Kidney tubule cell (primary cell): ENCODE results near the gene ANKIB1.
"Not testable (repeated sequence)": the region's sequence is repeated elsewhere in the genome, so short reads cannot be mapped to it uniquely, and the experiment has no call there.

Experiments used
- DNase-seq: peaks from one replicate; pipeline ENCODE4 v3.0.0-alpha.2; 2018; ENCODE audit warnings: low spot score

ANKIB1 gene

DNA sequence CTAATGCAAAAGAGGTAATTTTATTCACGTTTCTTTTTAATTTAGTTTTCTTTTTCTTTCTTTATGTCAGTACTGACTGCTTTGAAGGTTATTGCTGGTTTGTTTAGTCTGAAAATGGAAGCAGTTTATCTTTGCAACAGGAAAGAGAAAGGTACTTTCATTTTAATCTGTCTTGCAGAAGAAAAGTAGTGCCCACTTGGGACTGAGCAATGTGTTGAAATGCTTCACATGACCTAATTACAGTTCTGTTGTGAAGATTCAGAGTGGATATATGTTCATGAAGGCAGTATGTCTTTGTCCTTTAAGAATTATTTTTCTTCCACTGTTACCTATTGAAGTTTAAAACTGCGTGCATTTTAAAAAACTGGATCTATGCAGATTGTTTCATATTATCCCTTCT lies 80.1 kb downstream of the ANKIB1 start:
- DNase-seq: no peak

GRCh38 chr7:92330835-92331438 lies 85.2 kb downstream of the ANKIB1 start:
- DNase-seq: no peak

DNA sequence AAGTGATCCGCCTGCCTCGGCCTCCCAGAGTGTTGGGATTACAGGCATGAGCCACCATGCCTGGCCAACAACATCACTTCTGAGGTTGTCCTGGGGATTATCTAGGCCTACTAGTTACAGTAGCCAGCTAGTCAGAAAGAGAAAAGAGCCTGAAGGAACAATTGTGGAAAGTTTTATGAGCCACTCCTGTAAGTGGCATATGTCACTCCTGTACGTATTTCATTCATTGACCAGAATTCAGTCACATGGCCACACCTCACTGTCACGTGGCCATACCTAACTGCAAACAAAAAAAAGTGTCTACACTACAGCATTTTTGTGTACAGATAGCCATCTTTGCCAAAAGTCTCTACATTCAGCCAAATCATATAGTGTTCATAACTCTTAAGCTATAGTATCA lies 85.7 kb downstream of the ANKIB1 start:
- no peak for DNase-seq

GRCh38 chr7:92332782-92333181 lies 87.0 kb downstream of the ANKIB1 start:
- no peak for DNase-seq

GRCh38 chr7:92333866-92334265 lies 88.1 kb downstream of the ANKIB1 start:
- DNase-seq: no peak

DNA sequence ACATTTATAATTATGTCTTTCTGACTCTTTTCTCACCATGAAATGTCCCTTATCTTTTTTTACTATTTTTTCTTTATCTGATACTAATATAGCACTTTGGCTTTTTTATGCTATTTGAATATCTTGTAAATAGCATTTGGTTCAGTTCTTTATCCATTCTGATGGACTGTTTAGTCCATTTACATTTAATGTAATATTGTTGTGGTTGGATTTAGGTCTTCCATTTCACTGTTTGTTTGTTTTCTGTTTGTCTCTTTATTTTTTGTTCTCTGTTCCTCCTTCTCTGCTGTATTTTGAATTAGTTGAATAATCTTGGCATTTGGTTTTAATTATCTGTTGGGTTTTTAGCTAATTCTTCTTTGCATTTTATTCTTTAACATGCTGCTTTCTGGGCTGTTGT lies 89.8 kb downstream of the ANKIB1 start:
- DNase-seq: no peak

DNA sequence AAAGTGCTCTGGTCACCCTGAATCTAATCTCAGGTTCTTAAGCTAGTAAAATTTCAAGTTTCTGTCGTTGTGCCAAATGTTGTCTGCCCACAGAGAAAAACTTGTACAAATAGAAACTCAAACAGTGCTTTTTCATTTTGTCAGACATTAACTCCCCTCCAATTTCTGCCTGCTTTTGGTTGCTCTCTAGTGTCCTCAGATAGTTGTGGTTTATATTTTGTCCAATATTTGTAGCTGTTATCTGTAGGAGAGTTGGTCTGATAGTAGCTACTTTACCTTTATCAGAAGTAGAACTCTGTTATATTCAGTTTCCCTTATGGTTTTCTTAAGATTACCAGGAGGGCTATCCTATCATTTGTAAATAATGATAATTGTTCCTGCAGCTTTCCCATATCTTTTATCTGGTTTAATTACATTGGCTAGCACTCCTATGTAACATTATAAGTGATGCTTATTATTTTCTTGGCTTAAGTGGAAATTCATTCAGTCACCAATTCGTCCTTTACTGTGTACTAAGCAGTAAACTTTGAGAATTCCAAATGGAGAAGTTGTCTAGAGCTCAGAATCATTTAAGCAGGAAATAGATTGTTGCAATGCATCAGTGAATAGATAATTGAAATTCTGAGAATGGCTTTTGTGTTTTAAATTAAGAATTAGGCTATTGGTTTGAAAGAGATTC lies 91.0 kb downstream of the ANKIB1 start:
- no peak for DNase-seq

DNA sequence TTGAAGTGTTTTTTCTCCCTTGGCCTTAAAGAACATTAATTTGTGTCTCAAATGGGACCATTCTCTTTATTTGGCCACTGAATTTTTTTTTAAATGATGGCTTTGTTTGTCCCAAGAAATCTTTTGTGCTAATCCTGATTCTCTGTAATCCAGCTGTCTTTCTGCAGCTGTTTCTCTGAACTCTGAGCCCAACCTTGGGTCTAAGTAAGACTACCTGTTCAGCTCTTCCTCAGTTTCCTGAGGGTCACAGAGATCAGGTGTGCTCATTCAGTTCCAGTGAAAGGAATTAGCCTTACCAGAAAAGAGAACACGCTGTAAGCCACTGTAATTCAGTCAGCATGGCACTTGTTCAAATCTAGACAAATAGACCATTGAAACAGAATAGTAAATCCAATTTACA lies 94.2 kb downstream of the ANKIB1 start:
- no peak for DNase-seq

DNA sequence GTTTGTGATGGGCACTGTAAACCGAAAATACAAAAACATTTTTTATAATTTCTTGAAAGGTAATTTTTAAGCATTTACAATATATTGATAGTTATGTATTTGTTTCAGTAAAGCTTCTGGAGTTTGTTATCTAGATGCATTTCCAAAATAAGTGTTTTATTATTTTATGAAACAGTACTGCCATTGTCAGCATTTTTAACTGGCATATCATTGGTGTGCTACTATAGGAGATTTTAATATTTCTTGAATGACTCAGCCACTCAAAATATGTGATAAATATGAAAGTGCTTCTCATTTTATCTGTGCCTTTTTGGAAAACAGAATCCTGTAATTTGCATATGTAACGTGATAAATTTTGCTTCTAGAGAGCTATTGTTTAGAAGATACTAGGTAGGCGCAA lies 97.9 kb downstream of the ANKIB1 start:
- DNase-seq: no peak

GRCh38 chr7:92352009-92352408 lies 106.2 kb downstream of the ANKIB1 start:
- DNase-seq: no peak

DNA sequence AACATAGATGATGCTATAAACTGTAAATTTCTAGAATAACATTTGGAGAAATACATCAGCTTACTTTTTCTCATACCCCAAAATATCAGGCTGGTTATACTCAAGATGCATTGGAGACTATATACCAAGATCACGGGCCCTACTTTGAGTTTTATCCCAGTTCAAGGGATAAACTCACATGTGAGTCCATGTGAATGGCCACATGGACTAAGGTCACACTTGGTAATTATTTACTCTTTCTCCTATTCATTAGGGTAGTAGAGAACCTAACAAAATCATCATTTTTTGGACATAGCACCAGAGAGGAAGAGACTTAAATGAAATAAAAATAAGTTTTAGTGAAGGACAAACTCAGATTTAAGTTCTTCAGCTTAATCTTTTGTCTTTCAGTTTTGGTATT lies 108.4 kb downstream of the ANKIB1 start:
- DNase-seq: no peak

DNA sequence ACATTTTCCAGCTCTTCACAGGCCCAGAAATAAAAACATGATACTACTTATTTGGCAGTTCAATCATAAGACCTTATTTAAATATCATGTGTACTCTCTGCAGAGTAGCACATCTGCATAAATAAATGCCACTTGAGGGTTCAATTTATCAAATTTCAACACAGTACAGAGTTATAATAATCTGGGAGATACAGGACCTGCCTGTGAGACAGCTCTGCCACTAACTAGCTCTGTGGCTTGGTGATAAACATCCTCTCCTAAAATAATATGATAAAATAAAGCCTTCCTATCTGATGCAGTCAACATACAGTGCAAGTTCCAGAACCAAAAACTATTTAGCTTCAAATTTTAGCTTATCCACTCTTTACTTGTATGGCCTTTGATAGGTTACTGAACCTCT lies 110.6 kb downstream of the ANKIB1 start:
- DNase-seq: no peak

- no peak for DNase-seq
Measured at GRCh38 chr7:92357260-92357659, 111.5 kb downstream of the ANKIB1 start.

DNA sequence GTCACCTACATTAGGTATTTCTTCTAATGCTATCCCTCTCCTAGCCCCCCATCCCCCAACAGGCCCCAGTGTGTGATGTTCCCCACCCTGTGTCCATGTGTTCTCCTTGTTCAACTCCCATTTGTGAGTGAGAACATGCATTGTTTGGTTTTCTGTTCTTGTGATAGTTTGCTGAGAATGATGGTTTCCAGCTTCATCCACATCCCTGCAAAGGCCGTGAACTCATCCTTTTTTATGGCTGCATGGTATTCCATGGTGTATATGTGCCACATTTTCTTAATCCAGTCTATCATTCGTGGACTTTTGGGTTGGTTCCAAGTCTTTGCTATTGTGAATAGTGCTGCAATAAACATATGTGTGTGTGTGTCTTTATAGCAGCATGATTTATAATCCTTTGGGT lies 113.4 kb downstream of the ANKIB1 start:
- not testable (repeated sequence) for DNase-seq

DNA sequence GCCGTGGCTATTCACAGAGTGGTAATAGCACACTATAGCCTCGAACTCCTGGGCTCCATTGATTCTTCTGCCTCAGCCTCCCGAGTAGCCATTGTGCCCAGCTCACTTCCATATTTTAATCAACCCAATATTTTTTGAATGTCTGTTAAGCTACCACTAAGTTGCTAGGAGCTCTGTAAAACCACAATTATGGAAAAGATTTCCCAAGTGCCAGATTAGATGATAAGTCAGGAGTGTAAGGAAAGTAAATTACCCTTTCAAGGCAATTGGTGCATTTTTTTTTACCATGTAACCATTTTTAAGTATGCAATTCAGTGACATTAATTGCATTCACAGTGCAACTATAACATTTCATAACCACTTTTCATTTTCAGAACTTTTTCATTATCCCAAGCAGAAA lies 114.0 kb downstream of the ANKIB1 start:
- no peak for DNase-seq

GRCh38 chr7:92360387-92360786 lies 114.6 kb downstream of the ANKIB1 start:
- no peak for DNase-seq

DNA sequence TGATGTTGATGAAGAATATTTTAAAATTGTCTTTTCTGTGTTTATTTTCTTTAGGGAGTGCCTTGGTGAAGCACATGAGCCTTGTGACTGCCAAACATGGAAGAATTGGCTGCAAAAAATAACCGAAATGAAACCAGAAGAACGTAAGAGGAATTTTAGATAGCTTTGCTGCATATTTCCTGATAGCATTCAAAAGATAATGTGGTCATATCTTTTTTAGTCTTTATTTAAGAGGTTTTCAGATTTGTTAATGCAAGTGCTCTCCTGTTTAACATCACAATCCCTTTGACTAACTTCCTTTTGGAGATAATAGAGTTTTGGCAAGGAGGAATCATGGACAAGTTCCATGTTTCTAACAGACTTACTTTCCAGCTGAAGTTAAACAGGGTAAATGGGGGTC lies 116.4 kb downstream of the ANKIB1 start:
- no peak for DNase-seq

GRCh38 chr7:92366730-92367129 lies 121.0 kb downstream of the ANKIB1 start:
- DNase-seq: no peak

- DNase-seq: no peak
Measured at GRCh38 chr7:92368741-92369140, 123.0 kb downstream of the ANKIB1 start.

- DNase-seq: no peak
Measured at GRCh38 chr7:92375013-92375412, 129.2 kb downstream of the ANKIB1 start.

- no peak for DNase-seq
Measured at GRCh38 chr7:92391071-92391470, 145.3 kb downstream of the ANKIB1 start.

DNA sequence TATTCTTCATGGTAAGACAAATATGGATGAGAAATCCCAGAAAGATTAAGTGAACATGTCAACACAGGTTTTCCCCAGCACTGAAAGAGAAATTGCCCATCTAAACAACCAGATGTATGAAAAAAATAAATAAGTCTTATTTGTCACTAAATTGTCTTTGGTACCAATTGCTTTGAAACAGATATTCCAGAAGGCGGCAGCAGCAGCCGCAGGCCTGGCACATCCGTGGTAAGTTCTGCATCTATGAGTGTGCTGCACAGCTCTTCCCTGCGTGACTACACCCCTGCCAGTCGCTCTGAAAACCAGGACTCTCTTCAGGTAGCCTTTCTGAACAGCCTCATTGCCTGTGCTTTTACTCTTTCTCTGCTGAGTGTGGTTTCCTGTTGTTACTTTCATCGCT lies 151.8 kb downstream of the ANKIB1 start:
- no peak for DNase-seq

GRCh38 chr7:92400013-92400412 lies 154.2 kb downstream of the ANKIB1 start:
- DNase-seq: no peak
